Measurements from ENCODE around the gene SPAG9. TPM values are rescaled to one million over a fixed set of nuclear protein-coding genes. Genes with fewer than 3 reads are reported as not detected.

The SPAG9 gene
- total RNA-seq, 1 donor from 2014 or later = 55.4 TPM

DNA sequence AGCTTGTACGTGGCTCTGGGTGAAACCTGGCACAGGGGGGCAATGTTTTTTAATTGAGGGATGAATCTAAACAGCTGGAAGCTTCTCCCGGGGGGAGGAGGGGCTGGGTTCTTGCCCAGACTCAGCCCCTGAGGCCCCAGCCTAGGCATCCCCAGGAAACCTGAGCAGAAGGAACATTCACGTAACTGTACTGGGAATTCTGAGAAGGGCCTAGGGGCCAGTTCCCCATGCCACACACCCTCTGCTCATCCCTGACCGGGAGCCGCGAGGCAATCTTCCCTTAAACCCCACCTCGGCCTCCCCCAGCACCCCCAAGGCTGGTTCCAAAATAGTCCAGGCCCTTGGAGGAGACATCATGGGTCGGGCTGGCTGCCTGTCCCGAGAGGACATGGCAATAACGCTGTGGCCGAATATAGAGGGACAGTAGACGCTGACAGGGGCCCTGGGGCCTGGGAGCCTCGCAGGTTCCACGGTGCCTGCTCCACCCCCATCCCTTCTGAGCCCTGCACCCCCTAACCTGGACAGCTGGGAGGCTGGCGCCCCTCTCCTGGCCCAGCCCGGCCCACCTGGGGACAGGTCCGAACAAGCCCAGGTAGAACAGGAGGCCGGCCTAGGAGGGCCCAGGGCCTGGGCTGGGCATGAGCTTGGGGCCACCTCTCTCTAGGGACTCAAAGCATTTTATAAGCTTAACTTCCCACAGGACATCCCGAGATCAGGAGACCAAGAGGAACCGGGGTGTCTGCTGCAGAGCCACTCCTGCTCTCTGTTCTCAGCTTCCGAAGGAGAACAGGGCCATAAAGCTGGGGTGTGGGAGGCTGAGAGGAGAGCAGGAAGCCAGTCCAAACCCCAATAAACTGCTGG is 171.3 kb downstream of the SPAG9 start:
- peaks cover 2% of the 10 kb centered on the region for H3K4me1 Mint-ChIP-seq (ENCODE audit: low read depth)
- H3K4me3 Mint-ChIP-seq (ENCODE audit: low read depth) = no peak overlapping the region
- TF ChIP-seq, protein P1, sequence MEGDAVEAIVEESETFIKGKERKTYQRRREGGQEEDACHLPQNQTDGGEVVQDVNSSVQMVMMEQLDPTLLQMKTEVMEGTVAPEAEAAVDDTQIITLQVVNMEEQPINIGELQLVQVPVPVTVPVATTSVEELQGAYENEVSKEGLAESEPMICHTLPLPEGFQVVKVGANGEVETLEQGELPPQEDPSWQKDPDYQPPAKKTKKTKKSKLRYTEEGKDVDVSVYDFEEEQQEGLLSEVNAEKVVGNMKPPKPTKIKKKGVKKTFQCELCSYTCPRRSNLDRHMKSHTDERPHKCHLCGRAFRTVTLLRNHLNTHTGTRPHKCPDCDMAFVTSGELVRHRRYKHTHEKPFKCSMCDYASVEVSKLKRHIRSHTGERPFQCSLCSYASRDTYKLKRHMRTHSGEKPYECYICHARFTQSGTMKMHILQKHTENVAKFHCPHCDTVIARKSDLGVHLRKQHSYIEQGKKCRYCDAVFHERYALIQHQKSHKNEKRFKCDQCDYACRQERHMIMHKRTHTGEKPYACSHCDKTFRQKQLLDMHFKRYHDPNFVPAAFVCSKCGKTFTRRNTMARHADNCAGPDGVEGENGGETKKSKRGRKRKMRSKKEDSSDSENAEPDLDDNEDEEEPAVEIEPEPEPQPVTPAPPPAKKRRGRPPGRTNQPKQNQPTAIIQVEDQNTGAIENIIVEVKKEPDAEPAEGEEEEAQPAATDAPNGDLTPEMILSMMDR (IDR thresholded peaks at IDR 0.05; ENCODE audit: unreplicated experiment) = no peak
- DNase-seq (ENCODE audit: low spot score, unreplicated experiment) = no peak
- H3K36me3 Mint-ChIP-seq (ENCODE audit: insufficient read depth) = no peaks in the 10 kb centered on the region
- H3K27ac Mint-ChIP-seq = no peak overlapping the region
- no peaks in the 10 kb centered on the region for H3K27me3 Mint-ChIP-seq
- H3K9me3 Mint-ChIP-seq (ENCODE audit: low read depth) = no peaks in the 10 kb centered on the region

DNA sequence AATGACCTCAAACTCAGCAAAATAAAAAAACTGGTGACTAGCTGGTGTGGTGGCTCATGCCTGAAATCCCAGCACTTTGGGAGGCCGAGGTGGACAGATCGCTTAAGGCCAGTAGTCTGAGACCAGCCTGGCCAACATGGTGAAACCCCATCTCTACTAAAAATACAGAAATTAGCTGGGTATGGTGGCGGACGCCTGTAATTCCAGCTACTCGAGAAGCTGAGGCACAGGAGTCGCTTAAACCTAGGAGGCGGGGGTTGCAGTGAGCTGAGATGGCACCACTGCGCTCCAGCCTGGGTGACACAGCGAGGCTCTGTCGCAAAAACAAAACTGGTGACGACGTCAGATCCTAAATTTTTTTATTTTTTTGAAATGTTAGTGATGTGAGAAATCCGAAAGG is 172.0 kb downstream of the SPAG9 start:
- no peaks in the 10 kb centered on the region for H3K36me3 Mint-ChIP-seq (ENCODE audit: insufficient read depth)
- TF ChIP-seq, protein P1 (IDR thresholded peaks at IDR 0.05; ENCODE audit: unreplicated experiment) = no peak
- DNase-seq (ENCODE audit: low spot score, unreplicated experiment) = no peak
- peak overlapping the region; percentile 73 for H3K27ac Mint-ChIP-seq
- H3K4me1 Mint-ChIP-seq (ENCODE audit: low read depth) = peaks cover 3% of the 10 kb centered on the region
- no peaks in the 10 kb centered on the region for H3K27me3 Mint-ChIP-seq
- no peak overlapping the region for H3K4me3 Mint-ChIP-seq (ENCODE audit: low read depth)
- no peaks in the 10 kb centered on the region for H3K9me3 Mint-ChIP-seq (ENCODE audit: low read depth)

DNA sequence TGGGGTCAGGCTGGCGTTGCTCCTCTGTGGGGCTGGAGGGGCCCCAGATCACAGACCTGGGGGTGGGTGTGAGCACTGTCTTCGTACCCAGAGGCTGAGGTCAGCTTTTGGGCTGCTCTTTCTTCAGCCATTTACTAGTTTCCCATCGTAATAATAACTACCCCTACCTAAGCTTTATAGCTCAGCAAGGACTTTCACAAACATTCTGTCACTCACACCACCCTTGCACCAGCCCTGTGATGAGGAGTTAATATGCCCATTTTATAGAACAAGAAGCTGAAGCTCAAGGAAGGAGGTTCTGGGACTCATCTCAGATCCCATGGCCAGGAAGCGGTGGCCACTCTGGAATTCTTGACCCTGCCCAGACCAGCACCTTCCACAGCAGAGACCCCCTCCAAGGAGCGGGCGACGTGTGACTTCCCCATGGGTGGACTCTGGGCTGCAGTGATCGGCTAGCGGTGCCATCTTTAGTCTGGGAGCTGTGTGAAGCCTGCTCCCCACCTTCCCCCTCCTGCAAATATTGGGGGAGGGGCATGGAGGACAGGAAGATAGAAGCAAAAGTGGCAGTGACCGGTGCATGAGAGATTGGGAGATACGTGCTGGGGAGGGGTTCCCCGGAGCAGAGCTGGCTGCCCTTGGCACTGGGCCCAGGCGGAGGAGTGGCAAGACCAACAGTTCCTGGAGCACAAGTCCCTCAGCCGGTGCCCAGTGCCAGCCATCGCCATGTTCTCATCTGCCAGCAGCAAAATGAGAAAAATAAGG is 172.7 kb downstream of the SPAG9 start:
- no peaks in the 10 kb centered on the region for H3K27me3 Mint-ChIP-seq
- peaks cover 7% of the 10 kb centered on the region for H3K4me1 Mint-ChIP-seq (ENCODE audit: low read depth)
- H3K27ac Mint-ChIP-seq = no peak overlapping the region
- no peaks in the 10 kb centered on the region for H3K9me3 Mint-ChIP-seq (ENCODE audit: low read depth)
- H3K36me3 Mint-ChIP-seq (ENCODE audit: insufficient read depth) = no peaks in the 10 kb centered on the region
- H3K4me3 Mint-ChIP-seq (ENCODE audit: low read depth) = no peak overlapping the region
- TF ChIP-seq, protein P1 (IDR thresholded peaks at IDR 0.05; ENCODE audit: unreplicated experiment) = no peak
- no peak for DNase-seq (ENCODE audit: low spot score, unreplicated experiment)

DNA sequence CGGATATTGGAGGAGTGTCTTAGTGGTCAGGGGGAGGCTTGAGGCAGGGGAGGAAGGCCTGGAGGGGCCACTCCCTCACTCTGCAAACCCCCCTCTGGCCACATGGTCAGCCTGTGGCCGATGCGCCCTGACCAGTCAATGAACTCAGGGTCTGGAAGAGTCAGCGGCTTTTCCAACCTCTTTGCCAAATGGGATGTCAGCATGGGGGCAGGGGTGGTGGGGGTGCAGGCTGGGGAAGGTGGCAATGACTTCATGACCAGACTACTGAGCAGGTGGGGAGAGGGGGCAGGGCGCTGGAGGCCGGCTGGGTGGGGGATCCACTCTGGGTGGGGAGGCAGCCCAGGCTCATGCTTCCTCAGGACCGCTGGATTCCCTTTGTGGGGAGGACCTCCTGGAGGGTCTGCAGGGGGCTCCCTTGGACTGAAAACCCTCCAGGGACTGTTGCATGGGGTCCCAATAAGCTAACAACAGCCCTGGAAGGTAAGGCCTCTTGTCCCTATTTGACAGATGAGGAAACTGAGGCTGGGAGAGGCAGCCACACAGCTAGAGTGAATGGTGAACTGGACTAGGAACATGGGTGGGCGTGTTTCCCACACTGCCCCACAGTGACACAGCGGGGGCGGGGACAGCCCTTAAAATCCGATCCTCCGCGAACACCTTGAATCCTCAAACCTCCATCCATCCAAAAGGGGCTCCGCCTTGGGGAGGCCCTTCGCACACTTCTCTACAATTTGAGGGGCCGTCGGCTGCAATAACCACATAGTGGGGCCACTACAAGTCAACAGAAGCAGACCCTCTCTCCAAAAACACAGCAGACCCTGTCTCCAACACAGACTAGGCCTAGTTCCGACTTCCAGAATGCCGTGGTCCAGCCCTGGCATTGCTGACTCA is 173.5 kb downstream of the SPAG9 start:
- no peaks in the 10 kb centered on the region for H3K36me3 Mint-ChIP-seq (ENCODE audit: insufficient read depth)
- peaks cover 13% of the 10 kb centered on the region for H3K4me1 Mint-ChIP-seq (ENCODE audit: low read depth)
- peaks cover 3% of the 10 kb centered on the region for H3K27me3 Mint-ChIP-seq
- no peak overlapping the region for H3K4me3 Mint-ChIP-seq (ENCODE audit: low read depth)
- no peak for DNase-seq (ENCODE audit: low spot score, unreplicated experiment)
- no peak overlapping the region for H3K27ac Mint-ChIP-seq
- TF ChIP-seq, protein P1 (IDR thresholded peaks at IDR 0.05; ENCODE audit: unreplicated experiment) = no peak
- H3K9me3 Mint-ChIP-seq (ENCODE audit: low read depth) = no peaks in the 10 kb centered on the region
